ENCODE results near the gene ATXN2.
"Not testable (repeated sequence)": the region's sequence is repeated elsewhere in the genome, so short reads cannot be mapped to it uniquely, and the experiment has no call there.

Gene ATXN2

DNA sequence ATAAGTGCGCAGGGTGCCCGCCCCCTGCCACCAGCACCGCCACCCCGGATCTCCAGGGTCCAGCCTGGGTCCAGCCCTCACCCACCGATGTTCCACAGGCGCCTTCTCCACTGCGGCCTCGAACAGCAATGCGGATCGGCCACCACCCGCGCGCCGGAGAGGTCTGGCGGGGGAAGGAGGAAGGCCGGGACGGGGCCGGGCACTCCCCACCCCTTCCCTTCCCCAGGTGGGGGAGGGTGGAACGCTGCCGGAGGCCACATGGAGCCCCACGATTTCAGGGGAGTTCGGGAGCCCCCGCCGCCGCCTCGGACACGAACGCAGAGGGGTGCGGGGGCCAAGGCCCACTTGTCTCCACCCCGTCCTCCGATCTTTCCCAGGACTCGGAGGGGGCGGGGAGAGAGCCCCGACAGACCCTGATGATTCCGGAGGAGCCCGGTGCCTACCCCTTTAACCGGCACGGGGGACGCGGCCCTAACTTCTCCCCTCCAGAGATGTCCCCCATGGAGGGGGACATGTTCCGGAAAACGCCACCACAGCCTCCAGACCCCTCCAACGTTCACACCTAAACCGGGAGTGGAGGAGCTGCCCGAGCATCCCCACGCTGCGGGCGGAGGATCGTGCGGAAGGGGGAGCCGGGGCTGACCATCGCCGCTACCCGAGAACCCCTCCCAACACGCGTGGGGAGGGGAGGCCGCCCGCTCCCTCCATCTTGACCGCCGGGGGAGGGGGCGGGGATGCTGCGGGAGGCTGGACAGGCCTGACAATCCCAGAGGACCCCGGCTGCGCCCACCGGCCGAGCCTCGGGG, 1.1 kb downstream of the ATXN2 start:
- TF ChIP-seq, protein P1, sequence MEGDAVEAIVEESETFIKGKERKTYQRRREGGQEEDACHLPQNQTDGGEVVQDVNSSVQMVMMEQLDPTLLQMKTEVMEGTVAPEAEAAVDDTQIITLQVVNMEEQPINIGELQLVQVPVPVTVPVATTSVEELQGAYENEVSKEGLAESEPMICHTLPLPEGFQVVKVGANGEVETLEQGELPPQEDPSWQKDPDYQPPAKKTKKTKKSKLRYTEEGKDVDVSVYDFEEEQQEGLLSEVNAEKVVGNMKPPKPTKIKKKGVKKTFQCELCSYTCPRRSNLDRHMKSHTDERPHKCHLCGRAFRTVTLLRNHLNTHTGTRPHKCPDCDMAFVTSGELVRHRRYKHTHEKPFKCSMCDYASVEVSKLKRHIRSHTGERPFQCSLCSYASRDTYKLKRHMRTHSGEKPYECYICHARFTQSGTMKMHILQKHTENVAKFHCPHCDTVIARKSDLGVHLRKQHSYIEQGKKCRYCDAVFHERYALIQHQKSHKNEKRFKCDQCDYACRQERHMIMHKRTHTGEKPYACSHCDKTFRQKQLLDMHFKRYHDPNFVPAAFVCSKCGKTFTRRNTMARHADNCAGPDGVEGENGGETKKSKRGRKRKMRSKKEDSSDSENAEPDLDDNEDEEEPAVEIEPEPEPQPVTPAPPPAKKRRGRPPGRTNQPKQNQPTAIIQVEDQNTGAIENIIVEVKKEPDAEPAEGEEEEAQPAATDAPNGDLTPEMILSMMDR (IDR thresholded peaks at IDR 0.05), result no peak
- no peak for TF ChIP-seq ZFX (IDR thresholded peaks at IDR 0.05; ENCODE audit: borderline replicate concordance)
- H3K27ac ChIP-seq, result peak overlapping the region; percentile 99

DNA sequence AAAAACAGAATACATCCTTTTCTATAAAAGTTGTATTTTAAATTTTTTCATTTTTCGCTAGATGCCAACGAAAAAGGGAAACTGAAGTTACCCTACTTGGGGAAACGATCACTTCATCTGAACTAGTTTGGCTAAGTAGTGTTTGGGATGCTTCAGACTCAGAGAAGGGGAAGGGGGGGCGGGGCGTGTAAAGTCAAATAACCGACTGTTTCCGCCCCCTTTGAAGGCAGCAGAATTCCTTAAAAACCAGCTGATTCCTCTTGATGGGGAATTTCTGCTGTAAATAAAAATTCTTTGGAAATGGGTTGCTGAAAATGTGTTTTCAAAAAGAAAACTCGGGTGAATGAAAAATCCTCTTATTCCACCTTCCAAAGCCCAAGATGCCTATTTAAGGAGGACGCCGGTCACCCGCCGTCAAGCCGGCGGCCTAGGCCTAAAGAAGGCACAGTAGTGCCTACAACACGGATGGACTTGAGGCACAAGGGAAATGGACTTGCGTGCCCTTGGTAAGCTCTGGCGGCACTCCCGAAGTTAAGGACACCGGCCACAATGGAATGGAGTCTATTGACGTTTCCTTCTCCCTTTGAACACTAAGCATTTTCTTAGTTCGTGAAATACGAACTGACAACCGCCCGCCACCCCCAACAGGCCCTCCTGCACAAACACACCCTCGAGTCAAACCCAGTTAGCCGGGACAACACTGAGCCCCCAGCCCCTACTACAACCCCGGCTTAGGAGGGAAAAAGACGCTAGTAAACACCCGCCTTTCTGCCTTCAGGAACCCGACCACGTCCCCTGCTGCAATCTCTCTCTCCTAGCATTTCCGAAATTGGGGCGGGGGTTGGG, 1.9 kb downstream of the ATXN2 start:
- TF ChIP-seq, protein P1 (IDR thresholded peaks at IDR 0.05), result no peak
- no peak for TF ChIP-seq ZFX (IDR thresholded peaks at IDR 0.05; ENCODE audit: borderline replicate concordance)
- H3K27ac ChIP-seq, result peak overlapping the region; percentile 99

GRCh38 chr12:111595341-111595835, 3.7 kb downstream of the ATXN2 start:
- H3K27ac ChIP-seq, result not testable (repeated sequence)

DNA sequence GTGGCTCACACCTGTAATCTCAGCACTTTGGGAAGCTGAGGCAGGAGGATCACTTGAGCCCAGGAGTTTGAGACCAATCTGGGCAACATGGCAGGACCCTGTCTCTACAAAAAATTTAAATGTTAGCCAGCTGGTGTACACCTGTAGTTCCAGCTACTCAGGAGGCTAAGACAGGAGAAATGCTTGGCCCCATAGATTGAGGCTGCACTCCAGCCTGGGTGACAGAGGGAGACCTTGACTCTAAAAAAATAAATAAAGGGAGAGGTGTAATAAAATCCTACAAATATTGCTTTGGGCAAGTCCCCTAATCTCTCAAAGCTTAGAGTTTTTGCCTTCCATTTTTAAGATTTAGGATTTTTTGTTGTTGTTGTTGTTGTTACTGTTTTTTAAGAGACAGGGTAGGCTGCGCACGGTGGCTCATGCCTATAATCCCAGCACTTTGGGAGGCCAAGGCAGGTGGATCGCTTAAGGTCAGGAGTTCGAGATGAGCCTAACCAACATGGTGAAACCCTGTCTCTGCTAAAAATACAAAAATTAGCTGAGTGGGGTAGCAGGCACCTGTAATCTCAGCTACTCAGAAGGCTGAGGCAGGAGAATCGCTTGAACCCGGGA, 7.6 kb downstream of the ATXN2 start:
- not testable (repeated sequence) for H3K27ac ChIP-seq

DNA sequence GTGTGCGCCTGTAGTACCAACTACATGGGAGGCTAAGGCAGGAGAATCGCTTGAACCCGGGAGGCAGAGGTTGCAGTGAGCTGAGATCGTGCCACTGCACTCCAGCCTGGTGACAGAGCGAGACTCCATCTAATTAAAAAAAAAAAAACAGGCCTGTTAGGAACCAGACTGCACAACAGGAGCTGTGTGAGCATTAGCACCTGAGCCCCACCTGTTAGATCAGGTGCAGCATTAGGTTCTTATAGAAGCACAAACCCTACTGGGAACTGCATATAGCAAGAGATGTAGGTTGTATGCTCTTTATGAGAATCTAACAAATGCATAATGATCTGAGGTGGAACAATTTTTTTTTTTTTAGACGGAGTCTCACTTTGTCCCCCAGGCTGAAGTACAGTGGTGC, 8.6 kb downstream of the ATXN2 start:
- no peak overlapping the region for H3K27ac ChIP-seq
- TF ChIP-seq, protein P1 (IDR thresholded peaks at IDR 0.05), result no peak
- no peak for TF ChIP-seq ZFX (IDR thresholded peaks at IDR 0.05; ENCODE audit: borderline replicate concordance)

GRCh38 chr12:111589601-111590000, 9.5 kb downstream of the ATXN2 start:
- TF ChIP-seq ZFX (IDR thresholded peaks at IDR 0.05; ENCODE audit: borderline replicate concordance), result no peak
- TF ChIP-seq, protein P1 (IDR thresholded peaks at IDR 0.05), result no peak
- H3K27ac ChIP-seq, result no peak overlapping the region

DNA sequence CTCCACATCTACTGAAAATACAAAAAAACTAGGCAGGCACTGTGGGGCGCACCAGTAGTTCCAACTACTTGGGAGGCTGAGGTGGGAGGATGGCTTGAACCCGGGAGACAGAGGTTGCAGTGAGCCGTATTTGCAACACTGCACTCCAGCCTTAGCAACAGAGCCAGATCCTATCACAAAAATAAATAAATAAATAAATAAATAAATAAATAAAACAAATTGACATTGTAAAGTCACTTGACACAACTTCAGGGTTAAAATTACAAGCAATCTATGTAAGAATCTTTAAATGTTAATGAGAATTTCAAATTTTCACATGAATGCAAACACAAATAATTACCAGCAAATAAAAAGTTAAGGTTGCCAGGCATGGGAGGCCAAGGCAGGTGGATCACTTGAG, 11.1 kb downstream of the ATXN2 start:
- TF ChIP-seq, protein P1 (IDR thresholded peaks at IDR 0.05), result no peak
- TF ChIP-seq ZFX (IDR thresholded peaks at IDR 0.05; ENCODE audit: borderline replicate concordance), result no peak
- H3K27ac ChIP-seq, result no peak overlapping the region

- H3K27ac ChIP-seq, result no peak overlapping the region
- TF ChIP-seq, protein P1 (IDR thresholded peaks at IDR 0.05), result no peak
- no peak for TF ChIP-seq ZFX (IDR thresholded peaks at IDR 0.05; ENCODE audit: borderline replicate concordance)
Measured at GRCh38 chr12:111586986-111587385, 12.1 kb downstream of the ATXN2 start.
